Effector memory CD4-positive, alpha-beta T cell (primary cell): ENCODE data around the gene ZNF652.
"Not testable (repeated sequence)": the region's sequence is repeated elsewhere in the genome, so short reads cannot be mapped to it uniquely, and the experiment has no call there.

ENCODE experiments used
- DNase-seq, 3 donors: peaks; one replicate each; pipeline ENCODE4 v3.0.0-alpha.2; 2020
- H3K27ac ChIP-seq: 2 replicates; pipeline ENCODE4 v1.7.0; 2013; ENCODE audit warnings: mild to moderate bottlenecking, low read length, moderate library complexity; ENCODE audit not compliant: insufficient read depth, poor library complexity, severe bottlenecking
- H3K27me3 ChIP-seq: replicated peaks from 2 replicates; pipeline ENCODE4 v1.7.0; 2013; ENCODE audit warnings: mild to moderate bottlenecking, low read length; ENCODE audit not compliant: insufficient read depth, control insufficient read depth, poor library complexity, severe bottlenecking
- H3K36me3 ChIP-seq: 2 replicates; pipeline ENCODE4 v1.7.0; 2013; ENCODE audit warnings: mild to moderate bottlenecking, low read length, moderate library complexity; ENCODE audit not compliant: control insufficient read depth, insufficient read depth
- H3K4me1 ChIP-seq: 2 replicates; pipeline ENCODE4 v1.7.0; 2013; ENCODE audit warnings: low read length, mild to moderate bottlenecking; ENCODE audit not compliant: control insufficient read depth, insufficient read depth, poor library complexity, severe bottlenecking
- H3K4me3 ChIP-seq: 2 replicates; pipeline ENCODE4 v1.7.0; 2013; ENCODE audit warnings: low read length, low read depth, mild to moderate bottlenecking; ENCODE audit not compliant: insufficient read depth, poor library complexity, severe bottlenecking
- H3K9me3 ChIP-seq: 2 replicates; pipeline ENCODE4 v1.7.0; 2013; ENCODE audit warnings: mild to moderate bottlenecking, low read length, moderate library complexity; ENCODE audit not compliant: control insufficient read depth

The ZNF652 gene

DNA sequence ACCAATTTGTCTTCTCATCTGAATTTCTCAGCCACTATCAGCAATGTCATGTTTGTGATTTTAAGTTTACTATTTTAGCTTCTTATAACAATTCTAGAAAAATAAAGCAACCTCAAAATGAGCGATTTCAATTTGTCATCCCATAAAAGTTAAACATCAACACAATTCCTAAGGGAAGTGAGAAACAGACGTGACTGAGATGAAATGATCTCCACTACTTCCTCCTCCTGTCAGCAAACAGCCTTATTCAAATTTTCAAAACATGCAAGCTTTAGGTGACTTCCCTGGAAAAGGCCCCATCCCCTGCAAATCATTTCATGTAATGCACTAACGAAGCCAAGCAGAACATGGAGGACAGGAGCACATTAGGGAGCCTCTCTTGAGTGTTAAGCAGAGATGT, 64.9 kb downstream of the ZNF652 start:
- H3K4me3 ChIP-seq = no peak overlapping the region
- H3K27ac ChIP-seq = no peak overlapping the region
- no peak for DNase-seq
- H3K27me3 ChIP-seq = no peaks in the 10 kb centered on the region
- no peaks in the 10 kb centered on the region for H3K4me1 ChIP-seq
- H3K36me3 ChIP-seq = peaks cover 40% of the 10 kb centered on the region
- no peaks in the 10 kb centered on the region for H3K9me3 ChIP-seq

DNA sequence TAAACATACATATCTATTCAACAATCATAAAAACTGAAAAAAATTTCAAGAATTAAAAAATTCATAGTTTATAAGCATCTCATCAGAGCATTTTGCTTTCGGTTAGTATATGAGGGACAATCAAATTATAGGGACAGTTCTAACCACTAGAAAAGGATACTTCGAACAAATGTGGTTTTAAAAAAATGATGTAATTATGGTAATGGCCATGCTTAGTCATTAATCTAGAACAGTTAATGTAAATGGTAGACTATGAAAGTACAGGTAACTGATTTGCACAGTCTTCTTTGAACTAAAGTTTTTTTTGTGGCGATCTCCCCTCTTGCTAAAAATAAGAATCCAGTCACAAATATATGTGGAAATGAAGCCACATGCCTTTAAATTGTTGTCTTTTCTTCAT, 67.9 kb downstream of the ZNF652 start:
- Histone ChIP-seq H3K27ac (no peak overlapping the region), H3K27me3 (no peaks in the 10 kb centered on the region), H3K4me3 (no peak overlapping the region), H3K4me1 (no peaks in the 10 kb centered on the region), H3K36me3 (peaks cover 24% of the 10 kb centered on the region), H3K9me3 (no peaks in the 10 kb centered on the region)
- DNase-seq = no peak

DNA sequence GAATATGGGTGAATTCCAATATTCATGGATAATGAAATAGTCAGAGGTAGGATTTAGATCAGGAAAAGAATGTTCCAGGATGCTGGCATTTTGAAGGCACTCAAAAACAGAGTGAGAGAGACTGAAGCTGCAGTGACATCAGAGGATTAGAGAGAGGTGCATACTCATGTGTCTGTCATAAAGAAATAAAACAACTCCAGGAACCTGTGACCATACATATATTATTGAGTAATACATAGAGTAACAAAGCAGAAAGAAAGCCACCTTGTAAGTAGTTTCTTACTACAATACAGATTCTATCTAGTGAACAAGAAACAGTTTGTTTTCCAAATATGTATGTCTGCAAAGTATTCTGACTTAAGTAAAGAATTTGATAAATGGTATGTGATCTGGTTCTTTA, 69.1 kb downstream of the ZNF652 start:
- Histone ChIP-seq H3K27me3 (no peaks in the 10 kb centered on the region), H3K4me3 (no peak overlapping the region), H3K4me1 (no peaks in the 10 kb centered on the region), H3K9me3 (no peaks in the 10 kb centered on the region), H3K36me3 (peaks cover 13% of the 10 kb centered on the region), H3K27ac (no peak overlapping the region)
- DNase-seq = no peak

DNA sequence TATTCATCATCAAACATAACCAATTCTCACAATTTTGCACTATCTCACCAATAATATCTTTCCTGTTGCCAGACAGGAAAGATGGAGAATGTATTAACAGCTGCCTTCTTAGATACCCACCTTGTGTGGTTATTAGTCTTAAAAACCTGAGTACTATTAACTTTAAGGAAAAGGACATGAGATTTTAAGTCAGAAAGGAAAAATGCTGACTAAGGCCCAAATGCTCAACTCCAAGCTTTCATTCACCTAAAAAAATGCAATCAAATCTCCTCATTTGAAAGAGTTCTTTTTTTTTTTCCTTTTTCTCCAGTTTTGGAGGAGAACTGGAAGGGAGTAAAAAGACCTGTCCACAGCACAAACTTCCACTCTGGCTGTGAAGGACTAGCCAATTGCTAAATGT, 70.1 kb downstream of the ZNF652 start:
- H3K36me3 ChIP-seq = peaks cover 4% of the 10 kb centered on the region
- H3K9me3 ChIP-seq = no peaks in the 10 kb centered on the region
- no peak for DNase-seq
- H3K27me3 ChIP-seq = no peaks in the 10 kb centered on the region
- no peak overlapping the region for H3K27ac ChIP-seq
- H3K4me3 ChIP-seq = no peak overlapping the region
- no peaks in the 10 kb centered on the region for H3K4me1 ChIP-seq

DNA sequence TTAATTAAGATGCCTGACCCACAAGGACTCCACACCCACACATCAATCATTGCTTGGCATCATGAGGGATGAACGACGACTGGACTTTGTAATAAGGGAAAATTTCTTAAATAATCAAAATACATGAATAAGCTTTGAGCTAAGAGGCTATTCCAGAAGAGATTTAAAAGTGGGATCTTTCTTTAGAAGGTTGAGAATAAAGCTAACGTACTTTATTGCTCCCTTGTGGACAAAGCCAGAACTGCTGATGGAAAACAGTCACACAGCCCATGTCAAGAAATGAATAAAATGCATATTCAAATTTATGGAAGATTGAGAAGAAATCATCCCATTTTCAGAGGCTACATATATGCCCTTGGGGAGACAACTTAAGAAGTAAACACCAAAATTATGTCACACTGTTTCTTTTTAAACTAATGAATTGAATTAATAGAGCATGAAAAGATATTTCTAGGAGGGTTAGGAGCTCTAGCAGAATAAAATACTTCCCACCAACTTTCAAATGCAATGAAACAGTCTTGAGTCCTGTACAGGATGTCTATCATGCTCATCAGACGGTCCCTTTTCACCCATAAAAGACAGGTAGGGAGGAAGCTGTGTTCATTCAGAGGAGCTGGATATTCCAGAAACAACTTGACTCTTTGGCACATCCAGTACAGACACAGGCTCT, 71.2 kb downstream of the ZNF652 start:
- no peaks in the 10 kb centered on the region for H3K9me3 ChIP-seq
- no peak for DNase-seq
- no peaks in the 10 kb centered on the region for H3K27me3 ChIP-seq
- H3K4me1 ChIP-seq = no peaks in the 10 kb centered on the region
- no peak overlapping the region for H3K27ac ChIP-seq
- no peak overlapping the region for H3K4me3 ChIP-seq
- no peaks in the 10 kb centered on the region for H3K36me3 ChIP-seq

DNA sequence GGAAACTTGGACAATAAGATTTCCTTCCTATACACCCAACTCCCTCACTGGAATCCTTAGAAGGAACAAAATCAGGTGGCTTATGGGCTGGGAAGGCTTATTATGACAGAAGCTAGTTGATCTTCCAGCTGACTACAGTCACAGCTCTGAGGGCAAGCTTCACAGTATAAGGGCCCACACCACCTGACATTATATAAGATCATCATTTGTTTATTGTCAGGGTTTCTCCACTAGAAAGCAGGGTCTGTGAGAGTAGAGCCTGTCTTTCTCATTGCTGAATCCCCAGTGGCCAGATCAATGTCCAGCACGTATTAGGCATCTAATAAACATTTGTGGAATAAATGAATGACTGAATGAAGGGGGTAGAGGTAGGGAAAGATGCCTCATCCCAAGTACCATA, 73.7 kb downstream of the ZNF652 start:
- Histone ChIP-seq H3K27ac (no peak overlapping the region), H3K4me3 (no peak overlapping the region), H3K27me3 (no peaks in the 10 kb centered on the region), H3K4me1 (no peaks in the 10 kb centered on the region), H3K9me3 (no peaks in the 10 kb centered on the region), H3K36me3 (no peaks in the 10 kb centered on the region)
- DNase-seq = no peak

DNA sequence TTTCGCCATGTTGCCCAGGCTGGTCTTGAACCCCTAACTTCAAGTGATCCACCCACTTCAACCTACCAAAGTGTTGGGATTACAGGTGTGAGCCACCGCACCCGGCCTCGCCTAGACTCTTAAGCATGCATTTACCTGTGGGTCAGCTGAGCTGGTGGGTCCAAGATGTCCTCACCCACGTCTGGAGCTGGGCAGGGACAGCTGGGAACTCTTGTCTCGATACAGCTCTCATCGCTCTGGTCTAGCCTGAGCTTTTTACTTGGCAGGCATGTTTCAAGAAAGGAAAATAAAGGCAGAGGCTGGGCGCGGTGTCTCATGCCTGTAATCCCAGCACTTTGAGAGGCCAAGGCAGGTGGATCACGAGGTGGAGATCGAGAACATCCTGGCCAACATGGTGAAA, 74.6 kb downstream of the ZNF652 start:
- H3K4me1 ChIP-seq = no peaks in the 10 kb centered on the region
- H3K27ac ChIP-seq = no peak overlapping the region
- no peak overlapping the region for H3K4me3 ChIP-seq
- no peak for DNase-seq
- H3K36me3 ChIP-seq = no peaks in the 10 kb centered on the region
- H3K27me3 ChIP-seq = no peaks in the 10 kb centered on the region
- H3K9me3 ChIP-seq = no peaks in the 10 kb centered on the region

DNA sequence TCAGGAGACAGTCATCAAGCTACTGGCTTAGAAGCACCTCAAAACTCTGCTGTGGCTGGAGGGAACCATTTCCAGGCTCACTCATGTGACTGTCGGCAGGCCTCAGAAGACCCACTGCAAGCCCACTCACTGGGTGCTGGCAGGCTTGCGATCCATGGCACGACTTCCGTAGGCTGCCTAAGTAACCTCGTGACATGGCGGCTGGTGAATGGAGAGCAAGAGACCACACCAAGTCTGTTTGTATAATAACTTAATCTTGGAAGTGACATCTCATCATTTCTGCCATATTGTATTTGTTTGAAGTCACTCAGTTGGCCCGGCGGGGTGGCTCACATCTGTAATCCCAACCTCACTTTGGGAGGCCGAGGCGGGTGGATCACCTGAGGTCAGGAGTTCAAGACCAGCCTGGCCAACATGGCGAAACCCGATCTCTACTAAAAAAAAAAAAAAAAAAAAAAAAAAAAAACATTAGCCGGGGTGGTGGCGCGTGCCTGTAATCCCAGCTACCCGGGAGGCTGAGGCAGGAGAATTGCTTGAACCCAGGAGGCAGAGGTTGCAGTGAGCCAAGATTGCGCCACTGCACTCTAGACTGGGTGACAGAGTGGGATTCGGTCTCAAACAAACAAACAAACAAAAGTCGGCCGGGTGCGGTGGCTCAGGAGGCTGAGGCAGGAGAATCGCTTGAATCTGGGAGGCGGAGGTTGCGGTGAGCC, 75.6 kb downstream of the ZNF652 start:
- DNase-seq, H3K4me3 ChIP-seq, H3K9me3 ChIP-seq, H3K27ac ChIP-seq, H3K4me1 ChIP-seq, H3K27me3 ChIP-seq, H3K36me3 ChIP-seq: not testable (repeated sequence)

DNA sequence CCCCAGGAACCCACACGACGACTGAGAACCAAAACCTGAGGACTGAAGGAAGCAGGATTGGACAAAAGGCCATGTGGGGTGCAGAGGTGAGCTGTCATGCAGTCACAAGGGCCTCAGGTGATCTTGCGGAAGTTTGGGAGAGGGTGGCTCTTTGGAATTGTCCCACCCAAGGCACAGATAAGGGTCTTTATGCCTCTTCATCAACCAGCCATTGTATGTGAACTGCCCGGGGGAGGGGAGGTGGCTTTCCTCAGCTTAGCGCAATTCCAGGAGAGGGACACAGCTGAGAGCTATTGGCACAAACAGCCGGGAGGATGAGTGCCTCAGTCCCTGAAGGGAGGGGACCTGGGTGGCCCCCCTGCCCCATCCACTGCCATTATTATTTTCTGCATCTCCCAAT, 76.3 kb downstream of the ZNF652 start:
- DNase-seq = no peak
- Histone ChIP-seq H3K36me3 (no peaks in the 10 kb centered on the region), H3K9me3 (no peaks in the 10 kb centered on the region), H3K4me1 (no peaks in the 10 kb centered on the region), H3K27me3 (no peaks in the 10 kb centered on the region), H3K27ac (no peak overlapping the region), H3K4me3 (no peak overlapping the region)

DNA sequence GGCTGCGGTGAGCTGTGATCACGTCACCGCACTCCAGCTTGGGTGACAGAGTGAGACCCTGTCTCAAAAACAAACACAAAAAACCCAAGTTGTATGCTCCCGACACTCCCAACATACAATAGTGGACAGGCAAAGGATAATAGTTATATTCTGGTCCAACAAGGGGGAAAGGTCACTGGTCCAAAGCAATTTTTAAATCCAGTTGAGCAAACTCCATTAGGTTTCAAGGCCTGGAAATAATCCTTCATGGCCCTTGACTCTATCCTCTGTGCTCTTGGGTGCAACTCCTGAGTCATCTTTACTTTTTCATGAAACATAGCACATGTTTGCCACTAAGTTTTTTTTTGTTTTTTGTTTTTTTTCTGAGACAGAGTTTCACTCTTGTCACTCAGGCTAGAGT, 81.1 kb downstream of the ZNF652 start:
- DNase-seq = no peak
- Histone ChIP-seq H3K36me3 (no peaks in the 10 kb centered on the region), H3K27ac (no peak overlapping the region), H3K27me3 (no peaks in the 10 kb centered on the region), H3K4me3 (no peak overlapping the region), H3K4me1 (no peaks in the 10 kb centered on the region), H3K9me3 (no peaks in the 10 kb centered on the region)
